ENCODE results near the gene BLM.

The BLM gene

GRCh38 chr15:90851940-90852339 lies 134.8 kb downstream of the BLM start:
- no peak for DNase-seq (ENCODE audit: low read depth)

DNA sequence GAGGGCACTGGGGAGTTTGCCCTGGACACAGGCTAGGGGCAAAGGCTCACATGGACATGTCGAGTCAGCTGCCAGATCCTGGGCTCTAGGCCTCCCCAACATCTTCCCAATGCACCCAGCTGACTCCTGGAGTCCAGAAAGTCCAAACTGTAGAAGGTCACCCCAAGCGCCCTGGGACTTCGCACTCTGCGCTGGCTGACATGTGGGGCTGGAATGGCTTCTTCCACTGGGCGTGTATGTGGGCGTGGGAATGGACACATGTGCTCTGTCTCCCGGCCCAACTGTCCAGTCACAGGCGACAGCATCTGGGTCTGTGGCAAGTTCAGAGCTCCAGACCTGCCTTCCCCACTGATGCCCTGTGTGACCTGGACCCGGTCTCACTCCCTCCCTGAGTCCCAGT lies 138.0 kb downstream of the BLM start:
- DNase-seq (ENCODE audit: low read depth) = no peak

- no peak for DNase-seq (ENCODE audit: low read depth)
Measured at GRCh38 chr15:90857337-90857736, 140.2 kb downstream of the BLM start.

- no peak for DNase-seq (ENCODE audit: low read depth)
Measured at GRCh38 chr15:90857883-90858443, 140.8 kb downstream of the BLM start.

GRCh38 chr15:90859234-90860131 lies 142.3 kb downstream of the BLM start:
- DNase-seq (ENCODE audit: low read depth) = no peak

DNA sequence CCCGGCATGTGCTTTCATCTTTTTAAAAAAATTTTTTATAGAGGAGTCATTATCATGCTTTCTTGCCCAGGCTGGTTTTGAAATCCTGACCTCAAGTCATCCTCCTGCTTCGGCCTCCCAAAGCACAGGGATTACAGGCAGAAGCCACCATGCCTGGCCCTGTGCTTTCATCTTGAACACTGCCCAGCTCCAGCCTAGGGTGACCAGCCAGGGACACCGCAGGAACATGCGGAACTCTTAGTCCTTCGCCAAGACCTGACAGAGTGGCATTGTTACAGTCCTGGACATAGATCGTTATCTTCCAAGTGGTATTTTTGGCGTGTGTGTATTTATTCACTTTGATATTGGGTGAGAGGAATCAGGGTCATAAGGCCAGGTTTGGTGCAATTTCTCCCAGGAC lies 143.3 kb downstream of the BLM start:
- DNase-seq (ENCODE audit: low read depth) = no peak

- no peak for DNase-seq (ENCODE audit: low read depth)
Measured at GRCh38 chr15:90860942-90861675, 144.0 kb downstream of the BLM start.

DNA sequence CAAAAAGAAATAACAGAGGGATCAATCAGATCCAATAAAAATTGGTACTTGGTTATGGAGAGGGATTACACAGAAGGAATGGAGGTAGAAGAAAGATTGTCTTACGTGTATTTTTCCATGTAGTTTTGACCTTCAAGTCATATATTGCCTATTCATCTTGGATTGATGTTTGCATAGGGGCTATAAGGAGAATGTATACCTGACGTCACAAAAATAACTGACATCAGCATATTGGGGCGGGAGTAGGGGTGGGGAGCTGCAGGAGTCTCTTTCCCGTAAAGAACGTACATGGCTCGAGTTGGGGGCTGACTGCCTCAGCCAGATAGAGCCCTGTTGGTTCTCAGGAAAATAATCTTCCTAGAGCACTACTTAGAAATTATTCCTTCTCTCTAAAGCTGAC lies 145.3 kb downstream of the BLM start:
- DNase-seq (ENCODE audit: low read depth) = no peak

GRCh38 chr15:90862964-90863778 lies 146.0 kb downstream of the BLM start:
- DNase-seq (ENCODE audit: low read depth) = no peak

DNA sequence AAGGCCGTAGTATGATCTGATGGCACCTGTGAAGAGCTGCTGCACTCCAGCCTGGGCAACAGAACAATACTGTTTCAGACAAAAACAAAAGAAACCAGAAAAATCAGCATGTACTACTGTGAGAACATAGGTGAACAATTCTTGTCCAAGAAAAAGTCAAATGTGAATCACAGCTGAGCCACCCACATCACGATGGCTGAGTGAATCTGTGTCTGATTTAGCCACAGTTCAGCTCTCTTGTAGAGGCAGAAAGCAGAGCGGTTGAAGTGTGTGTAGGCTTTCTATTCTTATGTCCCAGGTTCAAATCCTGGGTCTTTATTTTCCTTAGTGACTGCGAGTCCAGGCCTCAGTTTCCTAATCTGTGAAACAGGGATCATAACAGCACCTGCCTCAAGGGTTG lies 146.8 kb downstream of the BLM start:
- DNase-seq (ENCODE audit: low read depth) = no peak

- no peak for DNase-seq (ENCODE audit: low read depth)
Measured at GRCh38 chr15:90864507-90864906, 147.4 kb downstream of the BLM start.

DNA sequence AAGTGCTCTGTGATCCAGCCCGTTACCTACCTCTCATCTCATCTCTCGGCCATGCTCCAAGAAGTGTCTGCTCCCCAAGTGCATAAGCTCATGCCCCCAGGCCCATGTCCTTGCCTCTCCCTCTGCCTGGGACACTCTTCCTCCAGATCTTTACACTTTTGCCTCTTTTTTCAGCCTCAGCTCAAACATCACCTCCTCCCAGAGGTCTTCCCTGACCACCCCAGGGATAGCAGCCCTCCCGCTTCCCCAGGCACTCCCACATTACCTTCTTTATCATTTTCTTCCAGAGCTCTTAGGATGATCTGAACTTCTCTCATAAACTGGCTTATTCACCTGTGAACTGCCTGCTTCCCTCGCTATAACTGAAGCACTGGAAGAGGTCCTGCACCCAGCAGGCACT lies 148.6 kb downstream of the BLM start:
- DNase-seq (ENCODE audit: low read depth) = no peak

Data from HS-5 (cell line).